ENCODE data around the gene PARVA.

PARVA gene

DNA sequence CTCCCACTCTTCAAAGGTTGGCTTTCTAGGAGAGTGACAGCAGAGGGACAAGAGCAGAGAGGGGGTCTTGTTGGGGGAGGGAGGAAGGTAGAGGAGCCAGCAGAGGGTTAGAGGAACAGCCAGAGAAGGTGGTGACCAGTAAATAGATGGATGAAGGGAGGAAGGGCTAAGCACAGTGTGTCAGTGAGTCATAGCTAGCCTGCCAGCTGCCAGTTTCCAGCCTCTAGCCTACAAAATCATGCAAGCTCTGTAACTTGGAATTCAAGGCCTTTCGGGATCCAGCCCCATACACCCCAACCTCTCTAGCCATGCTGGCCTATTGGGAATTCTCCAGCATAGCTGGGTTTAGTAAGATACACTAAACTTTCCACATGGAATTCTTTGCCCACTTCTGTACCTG is 149.4 kb downstream of the PARVA start:
- TF ChIP-seq FOXP2 (optimal IDR thresholded peaks at IDR 0.05; ENCODE audit: borderline replicate concordance, extremely low read depth, extremely low read length, insufficient read depth) (no peak), POLR2AphosphoS5 (IDR thresholded peaks at IDR 0.05; ENCODE audit: low read depth, low read length) (no peak), TAF1 (IDR thresholded peaks at IDR 0.05; ENCODE audit: borderline replicate concordance, insufficient read depth, low read length) (no peak), SIN3A (IDR thresholded peaks at IDR 0.05; ENCODE audit: borderline replicate concordance, insufficient read depth, low read length) (no peak)
- TF ChIP-seq, protein P1, sequence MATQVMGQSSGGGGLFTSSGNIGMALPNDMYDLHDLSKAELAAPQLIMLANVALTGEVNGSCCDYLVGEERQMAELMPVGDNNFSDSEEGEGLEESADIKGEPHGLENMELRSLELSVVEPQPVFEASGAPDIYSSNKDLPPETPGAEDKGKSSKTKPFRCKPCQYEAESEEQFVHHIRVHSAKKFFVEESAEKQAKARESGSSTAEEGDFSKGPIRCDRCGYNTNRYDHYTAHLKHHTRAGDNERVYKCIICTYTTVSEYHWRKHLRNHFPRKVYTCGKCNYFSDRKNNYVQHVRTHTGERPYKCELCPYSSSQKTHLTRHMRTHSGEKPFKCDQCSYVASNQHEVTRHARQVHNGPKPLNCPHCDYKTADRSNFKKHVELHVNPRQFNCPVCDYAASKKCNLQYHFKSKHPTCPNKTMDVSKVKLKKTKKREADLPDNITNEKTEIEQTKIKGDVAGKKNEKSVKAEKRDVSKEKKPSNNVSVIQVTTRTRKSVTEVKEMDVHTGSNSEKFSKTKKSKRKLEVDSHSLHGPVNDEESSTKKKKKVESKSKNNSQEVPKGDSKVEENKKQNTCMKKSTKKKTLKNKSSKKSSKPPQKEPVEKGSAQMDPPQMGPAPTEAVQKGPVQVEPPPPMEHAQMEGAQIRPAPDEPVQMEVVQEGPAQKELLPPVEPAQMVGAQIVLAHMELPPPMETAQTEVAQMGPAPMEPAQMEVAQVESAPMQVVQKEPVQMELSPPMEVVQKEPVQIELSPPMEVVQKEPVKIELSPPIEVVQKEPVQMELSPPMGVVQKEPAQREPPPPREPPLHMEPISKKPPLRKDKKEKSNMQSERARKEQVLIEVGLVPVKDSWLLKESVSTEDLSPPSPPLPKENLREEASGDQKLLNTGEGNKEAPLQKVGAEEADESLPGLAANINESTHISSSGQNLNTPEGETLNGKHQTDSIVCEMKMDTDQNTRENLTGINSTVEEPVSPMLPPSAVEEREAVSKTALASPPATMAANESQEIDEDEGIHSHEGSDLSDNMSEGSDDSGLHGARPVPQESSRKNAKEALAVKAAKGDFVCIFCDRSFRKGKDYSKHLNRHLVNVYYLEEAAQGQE (IDR thresholded peaks at IDR 0.05; ENCODE audit: insufficient read depth in 1 of 2, low read depth in 2 of 2, low read length in 2 of 2), result no peak

DNA sequence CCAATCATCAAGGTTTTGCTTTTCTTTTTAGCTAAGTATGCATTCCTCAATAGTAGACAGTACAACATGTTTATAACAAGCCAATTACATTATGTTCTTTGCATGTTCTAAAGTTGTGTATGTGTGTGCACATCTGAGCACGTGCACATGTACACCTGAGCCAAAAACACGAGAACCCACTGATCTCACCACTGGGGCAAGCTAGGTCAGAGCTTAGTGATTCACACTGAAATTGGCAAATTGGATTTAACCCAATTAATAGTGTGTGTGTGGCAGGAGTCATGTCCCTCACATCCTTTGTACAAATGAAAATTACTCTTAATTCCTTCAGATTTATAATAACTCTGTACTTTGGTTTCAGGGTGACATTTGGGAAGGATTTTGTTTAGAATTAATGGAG is 151.1 kb downstream of the PARVA start:
- TF ChIP-seq, protein P1 (IDR thresholded peaks at IDR 0.05; ENCODE audit: insufficient read depth in 1 of 2, low read depth in 2 of 2, low read length in 2 of 2), result no peak
- TF ChIP-seq TAF1 (IDR thresholded peaks at IDR 0.05; ENCODE audit: borderline replicate concordance, insufficient read depth, low read length) (no peak), FOXP2 (optimal IDR thresholded peaks at IDR 0.05; ENCODE audit: borderline replicate concordance, extremely low read depth, extremely low read length, insufficient read depth) (no peak), SIN3A (IDR thresholded peaks at IDR 0.05; ENCODE audit: borderline replicate concordance, insufficient read depth, low read length) (no peak), POLR2AphosphoS5 (IDR thresholded peaks at IDR 0.05; ENCODE audit: low read depth, low read length) (no peak)

DNA sequence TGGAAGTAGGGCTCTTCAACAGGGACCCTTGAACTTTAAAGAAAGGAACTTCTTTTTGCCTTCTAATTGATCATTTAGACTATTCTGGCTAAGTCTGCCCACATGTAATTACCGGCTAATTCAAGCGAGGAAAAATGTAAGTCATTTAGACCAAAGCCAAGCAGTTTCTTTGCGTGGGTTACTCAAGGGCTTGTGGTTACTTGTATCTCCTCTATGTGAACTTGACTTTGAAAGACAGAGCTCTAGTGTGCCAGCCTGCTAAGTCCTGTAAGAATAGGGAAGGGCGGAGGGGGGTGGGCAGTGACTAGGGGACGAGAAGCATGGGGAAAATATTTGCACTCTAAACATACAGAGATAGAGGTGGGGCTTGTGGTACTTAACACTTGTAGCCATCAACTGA is 151.7 kb downstream of the PARVA start:
- TF ChIP-seq, protein P1 (IDR thresholded peaks at IDR 0.05; ENCODE audit: insufficient read depth in 1 of 2, low read depth in 2 of 2, low read length in 2 of 2), result no peak
- TF ChIP-seq TAF1 (IDR thresholded peaks at IDR 0.05; ENCODE audit: borderline replicate concordance, insufficient read depth, low read length) (no peak), FOXP2 (optimal IDR thresholded peaks at IDR 0.05; ENCODE audit: borderline replicate concordance, extremely low read depth, extremely low read length, insufficient read depth) (no peak), SIN3A (IDR thresholded peaks at IDR 0.05; ENCODE audit: borderline replicate concordance, insufficient read depth, low read length) (no peak), POLR2AphosphoS5 (IDR thresholded peaks at IDR 0.05; ENCODE audit: low read depth, low read length) (no peak)

GRCh38 chr11:12529793-12530192 is 152.4 kb downstream of the PARVA start:
- TF ChIP-seq, protein P1 (IDR thresholded peaks at IDR 0.05; ENCODE audit: insufficient read depth in 1 of 2, low read depth in 2 of 2, low read length in 2 of 2), result no peak

- TF ChIP-seq TAF1 (IDR thresholded peaks at IDR 0.05; ENCODE audit: borderline replicate concordance, insufficient read depth, low read length), result no peak
- TF ChIP-seq FOXP2 (optimal IDR thresholded peaks at IDR 0.05; ENCODE audit: borderline replicate concordance, extremely low read depth, extremely low read length, insufficient read depth), result no peak
- TF ChIP-seq, protein P1 (IDR thresholded peaks at IDR 0.05; ENCODE audit: insufficient read depth in 1 of 2, low read depth in 2 of 2, low read length in 2 of 2), result no peak
- TF ChIP-seq POLR2AphosphoS5 (IDR thresholded peaks at IDR 0.05; ENCODE audit: low read depth, low read length), result no peak
- TF ChIP-seq SIN3A (IDR thresholded peaks at IDR 0.05; ENCODE audit: borderline replicate concordance, insufficient read depth, low read length), result no peak
Observed at GRCh38 chr11:12531020-12531419, 153.6 kb downstream of the PARVA start.
